Activated naive CD4-positive, alpha-beta T cell treated with anti-CD3 and anti-CD28 coated beads, Interleukin-2, amount 50 U/mL, for 72 hours (primary cell): ENCODE results near the gene RNASEH1. TPM values are rescaled to one million over a fixed set of nuclear protein-coding genes. Genes with fewer than 3 reads are reported as not detected.

Experiments
- ATAC-seq, 2 donors: fragments of 150-1000 bp; cut with Tn5 transposase; 2 replicates each; pipeline ENCODE4 v1.10.0; 2021; ENCODE audit warnings: mild to moderate bottlenecking in 2 of 2, moderate library complexity in 2 of 2
- DNase-seq, 2 donors: peaks; one replicate each; pipeline ENCODE4 v3.0.0; 2021 to 2022; ENCODE audit warnings: low spot score in 2 of 2
- H3K27ac Mint-ChIP-seq, 2 donors: one replicate each; pipeline ENCODE4 v1.8.0; 2022; ENCODE audit warnings: mild to moderate bottlenecking in 2 of 2, mixed read lengths in 2 of 2
- H3K36me3 Mint-ChIP-seq, 2 donors: one replicate each; pipeline ENCODE4 v1.8.0; 2022; ENCODE audit warnings: mixed read lengths in 2 of 2
- H3K9me3 Mint-ChIP-seq, 2 donors: one replicate each; pipeline ENCODE4 v1.8.0; 2022; ENCODE audit warnings: mixed read lengths in 2 of 2
- total RNA-seq, 2 donors: library from RNA; stranded (reverse); gene quantifications; one replicate each; pipeline ENCODE4 v1.2.3, GENCODE V29; 2022

RNASEH1 gene, protein sequence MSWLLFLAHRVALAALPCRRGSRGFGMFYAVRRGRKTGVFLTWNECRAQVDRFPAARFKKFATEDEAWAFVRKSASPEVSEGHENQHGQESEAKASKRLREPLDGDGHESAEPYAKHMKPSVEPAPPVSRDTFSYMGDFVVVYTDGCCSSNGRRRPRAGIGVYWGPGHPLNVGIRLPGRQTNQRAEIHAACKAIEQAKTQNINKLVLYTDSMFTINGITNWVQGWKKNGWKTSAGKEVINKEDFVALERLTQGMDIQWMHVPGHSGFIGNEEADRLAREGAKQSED
- total RNA-seq = 10 to 100 TPM; 18.3 to 21.9 TPM

DNA sequence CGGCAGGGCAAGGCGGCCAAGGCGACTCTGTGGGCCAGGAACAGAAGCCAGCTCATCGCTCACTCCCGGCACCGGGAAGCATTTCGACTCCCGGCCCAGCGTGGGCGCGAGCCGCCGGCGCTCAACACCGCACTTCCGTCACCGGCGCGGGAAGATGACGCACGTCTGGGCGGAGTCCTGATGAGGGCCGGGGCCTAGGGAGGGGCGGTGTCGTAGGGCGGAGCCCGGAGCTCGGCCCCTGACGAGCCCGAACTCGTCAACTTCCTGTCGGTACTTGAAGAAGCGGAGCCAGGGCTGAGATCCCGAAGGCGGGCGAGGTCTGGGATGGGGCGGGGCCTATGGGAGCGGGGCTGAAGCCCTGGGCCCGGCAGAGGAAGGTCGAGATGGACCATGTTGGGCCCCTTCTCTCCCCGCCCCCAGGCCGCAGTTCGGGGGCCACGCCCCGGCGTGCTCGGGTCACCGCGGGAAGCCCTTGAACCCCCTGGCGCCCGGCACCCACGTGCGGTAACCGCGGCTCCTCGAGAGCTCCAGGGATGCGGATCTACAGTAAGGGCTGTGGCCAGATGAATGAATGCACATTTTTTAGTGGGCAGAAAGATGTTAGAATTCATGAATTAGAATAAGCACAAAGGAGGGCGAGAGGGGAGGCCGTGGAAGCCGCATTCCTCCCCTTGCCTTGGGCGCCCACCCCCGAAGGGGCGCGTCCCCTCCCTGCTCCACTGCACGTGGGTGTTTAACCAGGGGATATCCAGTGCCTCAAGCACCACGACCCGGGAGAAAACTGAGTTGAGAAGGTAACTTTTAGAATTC is at the start of gene RNASEH1:
Gene RNASEH1, minus strand, starts transcription at position 129 of the 810 bp plus-strand sequence. Its CDS starts 73 bp downstream, at position 56.
- peaks cover 15 to 46% of the 10 kb centered on the region in 2 donors for H3K36me3 Mint-ChIP-seq
- DNase-seq = peak; percentile 99

DNA sequence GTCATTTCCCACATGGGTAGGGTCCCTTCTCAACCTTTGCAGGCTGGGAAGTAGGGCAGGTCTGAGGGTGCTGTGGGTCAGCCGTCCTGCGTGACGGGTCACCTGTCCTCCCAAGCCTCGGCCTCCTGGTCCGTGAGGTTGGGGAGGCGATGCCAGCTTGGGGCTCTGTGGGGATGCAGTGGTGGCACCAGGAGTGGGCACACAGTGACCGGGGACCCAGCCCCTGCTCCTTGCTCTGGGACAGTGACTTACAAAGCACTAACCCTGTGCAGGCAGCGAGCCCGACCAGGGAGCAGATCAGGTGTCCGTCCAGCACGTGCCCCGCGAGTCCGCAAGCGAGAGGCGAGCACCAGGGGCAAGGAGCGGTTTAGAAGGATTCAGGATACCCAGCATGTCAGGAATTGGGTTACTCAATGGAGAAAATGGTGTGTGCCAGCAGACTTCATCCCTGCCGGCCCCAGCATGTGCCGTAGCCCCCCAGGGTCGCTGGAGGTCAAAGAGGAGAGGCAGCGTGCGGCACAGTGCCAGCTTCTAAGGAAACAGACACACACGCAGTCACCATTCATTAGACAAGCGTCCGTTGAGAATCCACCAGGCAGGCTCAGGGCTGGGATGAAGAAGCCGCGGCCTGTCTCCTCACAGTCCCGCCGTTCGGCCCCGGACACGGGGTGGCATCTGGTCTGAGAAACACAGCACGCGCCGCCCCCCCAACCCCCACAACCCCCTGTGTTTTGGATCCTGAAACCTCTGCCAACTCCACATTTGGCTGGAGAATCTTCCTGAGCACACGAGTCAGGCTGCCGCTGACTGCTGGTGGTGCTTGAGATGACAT is 48.5 kb upstream of the RNASEH1 start:
- H3K36me3 Mint-ChIP-seq = no peaks in the 10 kb centered on the region

More for the DNA sequence above, at the start of gene RNASEH1:
- no peaks in the 10 kb centered on the region for H3K9me3 Mint-ChIP-seq
- peak within 1 kb of the TSS; percentile 96 to 99 for H3K27ac Mint-ChIP-seq
- ATAC-seq = peak; percentile 96 to 98

DNA sequence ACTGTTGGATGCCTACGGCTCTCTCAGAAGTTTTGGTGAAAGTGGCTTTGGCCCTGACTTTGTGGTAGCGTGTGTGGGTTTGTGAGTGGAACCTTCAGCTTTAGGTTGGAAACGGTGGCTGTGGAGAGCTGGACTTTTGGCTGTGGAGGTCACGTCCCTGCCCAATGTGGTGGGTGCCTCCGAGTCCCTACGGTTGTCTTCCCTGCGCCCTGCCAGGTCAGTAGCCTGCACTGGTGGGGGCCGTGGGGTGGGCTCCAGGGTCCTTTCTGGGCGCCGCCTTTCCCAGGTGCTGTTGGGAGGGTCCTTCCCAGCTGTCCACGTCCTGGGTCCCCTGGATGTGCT is 47.9 kb upstream of the RNASEH1 start:
- ATAC-seq (no peak), DNase-seq (no peak)
- peak overlapping the region in 1 of 2 donors; percentile 84 for H3K27ac Mint-ChIP-seq
- no peaks in the 10 kb centered on the region for H3K36me3 Mint-ChIP-seq
- no peaks in the 10 kb centered on the region for H3K9me3 Mint-ChIP-seq

More for the DNA sequence above, 48.5 kb upstream of the RNASEH1 start:
- no peak for ATAC-seq
- DNase-seq = no peak
- H3K9me3 Mint-ChIP-seq = no peaks in the 10 kb centered on the region
- H3K27ac Mint-ChIP-seq = no peak overlapping the region

DNA sequence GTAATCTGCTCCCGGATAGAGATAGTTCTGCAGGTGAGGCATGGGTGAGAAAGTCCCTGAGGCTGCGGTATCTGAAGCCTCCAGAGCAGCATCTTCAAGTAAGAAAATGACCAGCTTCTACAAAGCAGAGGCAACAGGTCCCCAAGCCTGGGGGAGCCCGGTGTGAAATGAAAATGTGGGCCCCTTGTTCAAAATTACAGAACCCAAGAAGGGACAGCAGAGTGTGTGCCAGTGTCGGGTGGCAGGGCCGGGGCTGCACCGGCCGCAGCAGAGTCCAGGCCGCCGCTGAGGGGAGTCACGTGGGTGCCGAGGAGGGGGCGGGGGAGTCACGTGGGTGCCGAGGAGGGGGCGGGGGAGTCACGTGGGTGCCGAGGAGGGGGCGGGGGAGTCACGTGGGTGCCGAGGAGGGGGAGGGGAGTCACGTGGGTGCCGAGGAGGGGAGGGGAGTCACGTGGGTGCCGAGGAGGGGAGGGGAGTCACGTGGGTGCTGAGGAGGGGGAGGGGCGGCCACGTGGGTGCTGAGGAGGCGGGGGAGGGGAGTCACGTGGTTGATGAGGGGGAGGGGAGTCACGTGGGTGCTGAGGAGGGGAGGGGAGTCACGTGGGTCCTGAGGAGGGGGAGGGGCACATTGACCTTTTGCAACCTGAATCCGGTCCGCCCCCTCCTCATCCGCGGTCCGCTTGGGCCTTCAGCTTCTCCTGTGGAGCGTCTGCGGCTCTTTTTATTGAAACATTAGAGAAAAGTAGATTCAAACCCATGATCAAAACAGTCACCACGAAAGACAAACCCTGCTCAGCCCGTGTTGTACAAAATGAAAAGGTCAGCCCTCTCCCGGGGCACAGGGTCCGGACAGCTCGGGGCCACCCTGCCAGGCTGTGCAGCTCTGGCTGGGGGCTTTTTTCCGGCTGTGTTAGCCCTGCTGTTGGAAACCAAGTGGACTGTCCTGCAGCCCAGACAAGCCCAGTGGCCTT is 47.1 kb upstream of the RNASEH1 start:
- ATAC-seq (peak in 1 of 2 donors; percentile 65), DNase-seq (peak in 1 of 2 donors; percentile 46)
- no peaks in the 10 kb centered on the region for H3K9me3 Mint-ChIP-seq
- H3K27ac Mint-ChIP-seq = peak overlapping the region in 1 of 2 donors; percentile 87
- H3K36me3 Mint-ChIP-seq = no peaks in the 10 kb centered on the region

DNA sequence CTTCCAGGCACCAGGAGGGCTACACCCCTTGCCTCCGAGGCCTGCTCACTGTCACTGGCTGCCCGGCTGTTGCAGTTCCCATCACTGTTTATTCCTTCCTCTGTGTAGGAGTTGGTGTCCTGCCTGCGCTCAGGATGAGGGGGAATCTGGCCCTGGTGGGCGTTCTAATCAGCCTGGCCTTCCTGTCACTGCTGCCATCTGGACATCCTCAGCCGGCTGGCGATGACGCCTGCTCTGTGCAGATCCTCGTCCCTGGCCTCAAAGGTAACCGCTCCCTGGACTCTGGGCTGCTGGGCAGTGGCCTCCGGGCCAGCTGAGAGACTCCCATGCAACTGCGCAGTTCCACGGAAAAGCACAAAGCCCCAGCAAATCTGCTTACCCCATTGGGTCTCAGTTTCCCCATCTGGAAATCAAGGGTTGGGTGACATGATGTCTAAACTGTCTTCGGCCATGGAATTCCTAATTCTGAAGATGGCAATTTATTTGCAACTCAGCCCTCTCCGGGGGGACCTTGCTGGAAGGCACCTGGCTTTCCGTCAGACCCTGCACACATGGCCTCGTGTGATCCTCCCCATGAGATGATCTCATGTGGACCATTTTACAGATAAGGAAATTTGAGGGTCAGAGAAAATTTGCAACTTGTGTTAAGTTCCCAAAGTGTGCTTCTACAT is 46.2 kb upstream of the RNASEH1 start:
- Mint-ChIP-seq H3K27ac (no peak overlapping the region), H3K9me3 (no peaks in the 10 kb centered on the region), H3K36me3 (no peaks in the 10 kb centered on the region)
- ATAC-seq (no peak), DNase-seq (no peak)

DNA sequence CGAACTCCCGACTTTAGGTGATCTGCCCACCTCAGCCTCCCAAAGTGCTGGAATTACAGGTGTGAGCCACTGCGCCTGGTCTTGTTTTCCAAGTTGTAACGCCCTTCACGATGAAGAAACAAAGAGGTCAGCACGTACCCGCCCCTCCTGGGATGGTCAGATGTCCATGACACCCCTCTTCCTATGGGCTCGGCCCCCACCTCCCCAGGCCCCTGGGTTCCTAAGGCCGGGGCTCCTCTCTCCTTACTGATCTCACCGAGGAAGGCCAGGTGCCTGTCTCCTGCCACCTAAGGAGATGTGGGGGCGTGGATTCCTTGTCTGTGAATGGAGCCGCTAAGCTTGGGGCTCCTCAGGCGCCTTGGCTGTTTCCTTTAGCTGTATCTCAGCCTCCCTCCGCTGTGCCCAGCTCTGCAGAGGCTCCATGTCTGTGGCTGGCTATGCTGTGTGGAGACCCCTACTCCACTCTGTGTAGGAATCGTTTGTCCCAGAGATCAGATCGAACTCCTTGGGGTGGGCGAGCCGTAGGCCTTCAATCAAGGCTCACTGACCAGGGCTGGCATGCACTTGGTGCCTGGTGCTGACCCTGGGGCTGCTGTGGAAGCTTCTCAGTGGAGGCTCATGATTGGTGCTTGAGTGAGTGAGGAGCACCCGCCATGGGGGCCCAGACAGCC is 45.5 kb upstream of the RNASEH1 start:
- no peaks in the 10 kb centered on the region for H3K36me3 Mint-ChIP-seq
- no peak for ATAC-seq
- no peak overlapping the region for H3K27ac Mint-ChIP-seq
- no peaks in the 10 kb centered on the region for H3K9me3 Mint-ChIP-seq
- no peak for DNase-seq

DNA sequence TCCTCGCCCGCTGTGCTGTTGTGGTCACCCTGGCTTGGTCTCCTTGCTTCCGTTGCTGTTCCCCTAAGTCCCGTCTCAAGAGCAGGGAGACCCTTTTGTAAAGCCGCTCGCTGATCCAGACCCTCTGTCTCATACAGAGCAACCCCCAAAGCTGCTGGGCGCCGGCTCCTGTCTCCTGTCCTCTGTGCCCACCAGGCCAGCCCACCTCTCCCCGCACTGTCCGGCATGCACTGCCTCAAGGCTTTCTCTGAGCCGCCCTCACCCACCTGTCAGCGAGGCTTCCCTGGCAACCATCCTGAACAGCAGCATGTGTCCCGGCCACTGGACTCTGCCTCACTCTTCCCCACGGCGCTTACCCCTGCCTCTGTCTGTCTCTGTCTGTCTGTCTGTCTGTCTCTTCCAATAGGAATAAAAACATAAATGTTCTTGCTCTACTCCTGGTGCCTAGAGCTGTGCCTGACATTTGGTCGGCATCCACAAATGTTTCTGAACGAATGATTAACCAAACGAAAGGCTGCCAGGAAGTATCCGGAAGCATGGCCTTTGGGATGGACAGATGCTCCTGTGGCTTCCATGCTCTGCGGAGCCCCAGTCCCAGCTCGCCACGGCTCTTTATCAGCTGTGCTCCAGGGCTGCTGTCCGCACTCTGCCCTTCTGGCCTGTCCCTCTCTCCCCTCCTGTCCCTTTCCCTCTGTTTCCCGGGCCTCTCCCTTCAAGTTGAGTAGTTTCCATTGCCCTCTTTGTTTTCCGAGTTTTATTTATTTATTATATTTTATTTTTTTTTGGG is 44.6 kb upstream of the RNASEH1 start:
- no peaks in the 10 kb centered on the region for H3K9me3 Mint-ChIP-seq
- DNase-seq = no peak
- ATAC-seq = no peak

DNA sequence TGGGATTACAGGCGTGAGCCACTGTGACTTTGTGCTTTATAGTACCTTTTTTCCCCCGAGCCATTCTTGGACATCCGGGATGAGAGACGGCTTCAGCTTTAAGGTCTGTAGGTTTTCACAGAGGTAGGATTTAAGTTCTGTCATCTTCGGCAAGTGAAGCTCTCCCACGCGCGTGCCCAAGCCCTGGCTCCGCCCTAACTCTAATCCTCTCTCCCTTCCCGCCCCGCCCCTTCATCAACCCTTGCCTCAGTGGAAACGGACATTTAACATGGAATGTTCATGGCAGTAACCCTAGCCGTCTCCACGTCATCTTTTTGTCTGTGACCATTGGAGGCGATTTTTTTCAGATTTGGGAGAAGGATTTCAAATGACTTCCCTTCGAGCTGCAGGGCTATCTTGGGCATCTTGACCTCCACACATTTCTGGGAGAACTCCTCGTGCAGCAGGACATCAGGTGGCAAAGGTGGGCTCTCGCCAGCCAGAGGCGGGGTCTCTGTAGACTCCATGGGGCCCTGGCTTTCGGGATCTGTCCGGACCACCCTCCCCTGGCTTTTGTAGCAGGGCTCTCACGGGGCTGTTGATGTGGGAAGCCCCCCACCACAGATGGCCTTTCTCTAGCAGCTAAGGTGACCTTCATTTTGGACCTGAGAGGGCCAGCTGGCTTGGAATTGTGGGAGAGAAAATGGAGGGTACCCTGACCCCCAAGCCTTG is 43.6 kb upstream of the RNASEH1 start:
- no peaks in the 10 kb centered on the region for H3K9me3 Mint-ChIP-seq

More for the DNA sequence above, 44.6 kb upstream of the RNASEH1 start:
- H3K27ac Mint-ChIP-seq = no peak overlapping the region
- H3K36me3 Mint-ChIP-seq = no peaks in the 10 kb centered on the region

DNA sequence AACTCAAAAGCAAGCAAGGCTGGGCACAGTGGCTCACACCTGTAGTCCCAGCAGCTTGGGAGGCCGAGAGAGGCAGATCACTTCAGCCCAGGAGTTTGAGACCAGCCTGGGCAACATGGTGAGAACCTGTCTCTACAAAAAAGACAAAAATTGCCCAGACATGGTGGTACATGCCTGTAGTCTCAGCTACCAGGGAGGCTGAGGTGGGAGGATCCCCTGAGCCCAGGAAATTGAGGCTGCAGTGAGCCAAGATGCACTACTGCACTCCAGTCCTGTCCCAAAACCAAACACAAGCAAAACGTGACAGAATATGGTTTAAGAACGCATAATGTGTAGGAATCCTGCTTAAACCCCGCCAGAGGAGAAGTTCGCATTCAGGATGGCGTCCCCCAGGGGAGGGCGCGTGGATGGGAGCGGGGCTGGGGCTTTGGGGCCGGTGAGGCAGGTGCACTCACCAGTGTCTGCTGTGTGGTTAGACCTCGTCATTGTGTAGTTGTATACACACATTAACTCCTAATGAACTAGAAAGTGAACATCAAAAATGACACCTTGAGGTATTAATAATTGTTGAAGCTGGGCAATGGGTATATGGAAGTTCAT is 42.2 kb upstream of the RNASEH1 start:
- DNase-seq (no peak), ATAC-seq (no peak)
- Mint-ChIP-seq H3K36me3 (no peaks in the 10 kb centered on the region), H3K27ac (peak overlapping the region in 1 of 2 donors; percentile 36), H3K9me3 (no peaks in the 10 kb centered on the region)

More for the DNA sequence above, 43.6 kb upstream of the RNASEH1 start:
- H3K36me3 Mint-ChIP-seq = no peaks in the 10 kb centered on the region
- no peak for ATAC-seq
- no peak for DNase-seq
- H3K27ac Mint-ChIP-seq = no peak overlapping the region

DNA sequence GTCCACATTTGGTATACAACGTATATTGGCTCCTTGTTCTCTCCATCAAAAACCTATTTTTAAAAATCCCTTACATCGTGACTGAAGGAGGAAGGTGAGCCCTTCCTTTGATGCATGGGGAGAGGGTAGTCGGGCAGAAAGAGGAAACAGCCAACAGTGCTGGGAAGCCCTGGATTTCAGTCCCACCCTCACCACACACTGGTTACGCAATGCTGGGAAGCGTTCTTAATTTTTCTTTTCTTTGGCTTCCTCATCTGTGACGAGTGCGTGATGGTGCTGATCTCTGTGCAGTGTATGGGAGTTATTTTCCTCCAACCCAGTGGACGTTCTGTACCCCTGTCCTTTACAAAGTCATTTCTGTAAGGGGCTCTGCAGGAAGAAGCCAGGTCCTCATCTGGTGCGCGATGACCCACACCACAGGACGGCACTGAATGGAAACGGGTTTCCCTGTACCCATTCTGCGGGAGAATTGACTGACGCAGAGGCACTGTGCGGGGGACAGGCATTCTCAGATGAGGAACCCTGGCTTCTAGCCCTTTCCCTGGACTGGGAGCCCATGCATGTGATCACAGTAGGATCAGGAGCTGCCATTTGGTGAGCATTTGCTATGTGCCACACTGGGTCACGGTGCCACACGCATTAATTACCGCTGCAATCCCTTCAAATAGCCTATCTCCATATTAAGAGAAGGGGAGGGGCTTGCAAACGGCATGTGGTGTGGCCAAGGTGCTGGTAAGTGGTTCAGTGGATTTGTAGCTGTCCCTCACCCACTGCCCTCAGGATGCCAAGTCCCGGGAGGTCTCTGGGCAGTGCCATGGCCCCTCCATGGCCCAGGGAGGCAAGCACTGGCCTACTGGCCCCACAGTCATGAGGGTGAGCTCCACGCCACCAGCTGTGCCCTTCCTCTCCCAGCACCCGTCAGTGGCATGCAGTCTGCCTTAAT is 41.0 kb upstream of the RNASEH1 start:
- DNase-seq (no peak), ATAC-seq (no peak)
- Mint-ChIP-seq H3K27ac (no peak overlapping the region), H3K36me3 (no peaks in the 10 kb centered on the region), H3K9me3 (no peaks in the 10 kb centered on the region)

DNA sequence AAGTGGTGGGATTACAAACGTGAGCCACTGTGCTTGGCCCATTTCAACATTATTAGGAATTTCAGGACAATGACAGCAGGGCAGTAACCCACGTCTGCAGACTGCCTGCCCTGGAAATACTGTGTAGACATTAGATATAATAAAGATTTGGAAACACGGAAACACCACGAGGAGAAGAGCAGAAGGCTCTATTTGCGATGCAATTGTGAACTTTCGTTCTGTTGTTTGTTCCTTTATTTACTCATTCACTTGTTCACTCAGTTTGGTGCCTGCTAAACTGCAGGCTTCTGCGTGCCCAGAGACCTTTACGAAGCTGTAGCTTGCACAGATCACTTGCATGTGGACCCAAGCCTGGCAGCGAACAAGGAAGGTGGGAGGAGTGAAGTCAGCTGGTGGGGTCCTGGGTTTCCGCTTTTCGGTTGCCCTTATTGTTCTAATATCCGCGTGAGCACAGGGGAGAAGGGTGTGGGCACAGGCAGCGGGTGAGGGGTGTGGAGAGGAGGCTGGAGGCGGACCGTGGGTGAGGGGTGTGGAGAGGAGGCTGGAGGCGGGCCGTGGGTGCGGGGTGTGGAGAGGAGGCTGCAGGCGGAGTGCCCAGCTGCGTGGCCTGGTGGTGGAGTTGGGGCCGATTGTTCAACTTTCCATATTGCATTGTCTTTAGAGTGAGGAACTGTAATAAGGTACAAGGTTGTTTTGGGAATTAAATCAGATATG is 40.2 kb upstream of the RNASEH1 start:
- Mint-ChIP-seq H3K36me3 (no peaks in the 10 kb centered on the region), H3K9me3 (no peaks in the 10 kb centered on the region), H3K27ac (no peak overlapping the region)
- no peak for ATAC-seq
- DNase-seq = no peak

DNA sequence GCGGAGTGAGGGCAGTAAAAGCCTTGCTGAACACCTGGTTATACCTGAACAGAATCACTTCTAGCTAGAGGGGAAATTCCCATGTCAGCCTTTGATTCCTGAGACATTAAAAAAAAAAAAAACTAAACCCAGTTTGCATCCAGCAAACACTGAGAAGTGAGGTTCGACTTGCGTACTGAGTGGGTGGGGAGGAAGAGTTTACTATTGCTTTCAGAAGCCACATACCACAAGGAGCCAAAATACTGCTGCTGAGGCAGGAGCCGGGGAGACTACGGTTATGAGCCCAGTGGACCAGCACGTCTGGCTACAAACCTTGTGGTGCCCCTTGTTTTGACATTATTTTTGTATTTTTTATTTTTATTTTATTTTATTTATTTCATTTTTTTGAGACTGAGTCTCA is 39.4 kb upstream of the RNASEH1 start:
- H3K27ac Mint-ChIP-seq = peak overlapping the region in 1 of 2 donors; percentile 83
- no peaks in the 10 kb centered on the region for H3K36me3 Mint-ChIP-seq
- no peaks in the 10 kb centered on the region for H3K9me3 Mint-ChIP-seq
- no peak for DNase-seq
- ATAC-seq = peak; percentile 36 to 78
